ENCODE data around the gene FUOM. TPM values are rescaled to one million over a fixed set of nuclear protein-coding genes. Genes with fewer than 3 reads are reported as not detected.
A peak's percentile ranks its signal among the peaks of the same experiment; 100 is the strongest.

FUOM gene
- total RNA-seq, 2 donors from 2014 or later, result 25.5 to 28.7 TPM

DNA sequence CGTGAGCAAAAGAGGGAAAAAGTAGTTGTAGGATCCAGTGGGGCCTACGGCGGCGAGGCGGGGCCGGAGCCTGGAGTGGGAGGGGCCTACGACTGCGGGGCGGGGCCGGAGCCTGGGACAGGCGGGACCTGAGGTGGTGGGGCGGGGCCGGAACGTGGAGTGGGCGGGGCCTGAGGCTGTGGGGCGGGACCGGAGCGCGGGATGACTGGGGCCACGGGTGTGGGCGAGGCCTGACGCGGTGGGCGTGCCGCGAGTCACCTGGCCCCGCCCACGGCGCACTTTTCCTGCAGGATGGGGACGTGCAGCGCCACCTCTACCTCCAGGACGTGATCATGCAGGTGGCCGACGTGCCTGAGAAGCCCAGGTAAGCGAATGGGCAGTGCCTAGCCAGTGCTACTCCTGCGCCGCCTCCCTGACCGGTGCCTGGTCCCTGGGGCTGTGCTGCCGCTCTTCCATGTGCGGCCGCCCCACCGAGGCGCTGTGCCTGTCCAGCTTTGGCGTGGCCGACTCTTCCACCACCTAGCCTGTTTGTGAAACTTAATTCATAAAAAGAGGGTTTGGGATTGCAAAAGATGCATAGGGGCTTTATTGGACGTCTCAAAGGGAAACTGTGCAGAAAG lies 48.6 kb downstream of the FUOM start:
- intact Hi-C loops (cut with DNase I, micrococcal nuclease), result no loop called here
- ATAC-seq (peak; percentile 86), DNase-seq (peak; percentile 92 to 98)

GRCh38 chr10:133308421-133309099 lies 49.3 kb downstream of the FUOM start, which contains the start of the genes TUBGCP2 and ZNF511:
TUBGCP2 (minus strand) TSS chr10:133308872; CDS start chr10:133302941, 5,931 bp downstream.
ZNF511 (plus strand) TSS chr10:133308914; CDS start chr10:133308944, 30 bp downstream.
- DNase-seq (peak; percentile 78 to 91), ATAC-seq (peak; percentile 71)
- intact Hi-C loops (cut with DNase I, micrococcal nuclease), result no loop called here

DNA sequence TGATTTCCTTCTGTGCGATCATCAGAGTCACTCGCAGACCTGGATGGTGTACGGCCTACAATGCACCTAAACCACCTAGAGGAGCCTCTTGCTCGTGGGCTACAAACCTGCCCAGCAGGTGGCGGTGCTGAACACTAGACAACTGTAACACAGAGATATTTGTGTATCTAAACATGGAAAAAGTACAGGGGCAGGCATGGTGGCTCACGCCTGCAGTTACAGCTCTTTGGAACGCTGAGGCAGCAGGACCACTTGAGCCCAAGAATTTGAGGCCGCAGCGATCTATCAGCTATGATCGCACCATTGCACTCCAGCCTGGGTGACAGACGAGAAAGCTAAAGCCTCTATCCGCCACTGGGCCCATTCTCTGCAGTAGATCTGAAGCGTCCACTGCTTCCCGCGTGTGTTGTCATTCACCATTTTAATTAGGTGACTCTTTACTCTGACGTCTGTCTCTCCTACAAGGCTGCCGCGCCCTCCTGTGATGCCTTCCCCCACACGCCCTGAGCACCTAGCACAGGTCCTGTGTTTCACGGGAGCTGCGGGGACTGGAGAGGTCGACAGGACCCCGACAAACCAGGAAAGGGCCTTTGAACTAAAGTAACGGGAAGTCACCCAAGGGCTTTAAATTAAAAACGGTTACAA lies 49.9 kb downstream of the FUOM start:
- peak; percentile 44 for ATAC-seq
- intact Hi-C loops (cut with DNase I, micrococcal nuclease), result no loop called here
- peak; percentile 81 to 95 for DNase-seq

DNA sequence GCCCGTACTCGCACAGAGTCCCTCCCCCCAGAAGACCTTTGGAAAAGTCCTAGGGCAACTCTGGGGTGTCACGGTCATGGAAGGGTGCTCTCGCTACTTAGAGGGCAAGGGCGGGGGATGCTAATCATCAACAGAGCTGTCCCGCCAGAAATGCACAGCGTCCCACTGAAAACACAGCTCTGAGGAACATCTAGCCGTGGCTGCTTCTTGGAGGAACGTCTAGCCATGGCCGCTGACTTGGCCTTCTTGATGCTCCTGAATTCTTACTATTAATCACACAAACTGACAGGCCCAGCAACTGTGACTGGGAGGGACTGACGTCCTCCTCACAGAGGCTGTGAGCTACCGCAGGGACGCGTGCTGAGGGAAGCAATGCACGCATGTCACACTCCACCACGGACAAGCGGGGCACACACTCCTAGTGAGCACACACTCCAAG lies 50.9 kb downstream of the FUOM start:
- DNase-seq (no peak), ATAC-seq (no peak)
- intact Hi-C loops (cut with DNase I, micrococcal nuclease), result no loop called here

GRCh38 chr10:133306097-133306476 lies 51.7 kb downstream of the FUOM start:
- intact Hi-C loops (cut with DNase I, micrococcal nuclease), result no loop called here
- DNase-seq, result no peak
- no peak for ATAC-seq

Small RNA genes lying within 50 kb of the gene (microRNA-seq; reads per million reads assigned to microRNA genes)
- 4.3 to 9.5 reads per million in 2 donors for gene MIR3944

Other genes starting within 250 kb of the FUOM start
- gene KNDC1, start 197.8 kb downstream of the FUOM start, total RNA-seq, result under 1 TPM; 0.06 to 0.20 TPM
- gene UTF1, start 127.8 kb downstream of the FUOM start, total RNA-seq, result not detected
- gene VENTX, start 120.2 kb downstream of the FUOM start, total RNA-seq, result under 1 TPM in 1 of 2 donors, not detected in 1; 0.14 TPM
- 1 to 10 TPM; 2.3 to 2.8 TPM for gene ADAM8, start 81.2 kb downstream of the FUOM start, total RNA-seq
- gene TUBGCP2, start 49.1 kb downstream of the FUOM start, total RNA-seq, result 10 to 100 TPM; 53.8 to 53.9 TPM
- gene ZNF511, start 49.1 kb downstream of the FUOM start, total RNA-seq, result 10 to 100 TPM; 41.0 to 42.1 TPM
- gene CALY, start 21.1 kb downstream of the FUOM start, total RNA-seq, result 1 to 10 TPM in 1 of 2 donors, under 1 TPM in 1; 0.43 to 1.6 TPM
- gene PRAP1, start 10.6 kb downstream of the FUOM start, total RNA-seq, result 100 to 1,000 TPM in 1 of 2 donors, 10 to 100 TPM in 1; 48.3 to 244 TPM
- gene ECHS1, start 15.3 kb upstream of the FUOM start, total RNA-seq, result 100 to 1,000 TPM; 173 to 205 TPM
- 10 to 100 TPM in 1 of 2 donors, 1 to 10 TPM in 1; 9.3 to 10.5 TPM for gene PAOX, start 21.2 kb upstream of the FUOM start, total RNA-seq
- 10 to 100 TPM; 38.0 to 49.5 TPM for gene MTG1, start 36.1 kb upstream of the FUOM start, total RNA-seq
- not detected for gene SPRN, start 66.6 kb upstream of the FUOM start, total RNA-seq
- 1 to 10 TPM; 2.1 to 3.9 TPM for gene SCART1, start 95.9 kb upstream of the FUOM start, total RNA-seq
- under 1 TPM; 0.67 to 0.92 TPM for gene CYP2E1, start 169.3 kb upstream of the FUOM start, total RNA-seq
- gene SYCE1, start 207.6 kb upstream of the FUOM start, total RNA-seq, result not detected